LNCAP (cell line): Measurements from ENCODE around the gene WNT3.

ENCODE experiments used
- TF ChIP-seq, protein P1 (sequence below): fragments of 450-650 bp; IDR thresholded peaks from 2 replicates; pipeline ENCODE4 v1.5.1; 2017; ENCODE audit warnings: mild to moderate bottlenecking

The WNT3 gene

DNA sequence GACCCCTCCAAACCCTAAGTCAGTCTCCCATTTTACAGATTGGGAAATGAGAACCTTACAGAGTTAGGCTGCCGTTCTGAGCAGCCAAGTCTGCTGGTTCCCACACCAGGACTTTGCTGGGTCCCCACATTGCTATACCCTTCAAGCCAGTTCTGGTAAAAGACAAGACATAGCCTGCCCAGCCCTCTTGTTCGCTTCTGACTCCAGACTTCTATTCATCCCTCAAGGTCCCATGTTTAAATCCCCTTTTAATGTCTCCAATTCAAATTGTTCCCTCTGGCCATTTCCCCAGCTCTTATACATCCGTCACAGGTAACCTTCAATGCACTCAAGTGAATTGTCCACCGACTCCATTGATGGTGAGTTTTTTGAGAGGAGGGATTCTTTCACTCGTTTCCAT, 30.2 kb downstream of the WNT3 start:
- TF ChIP-seq, protein P1, sequence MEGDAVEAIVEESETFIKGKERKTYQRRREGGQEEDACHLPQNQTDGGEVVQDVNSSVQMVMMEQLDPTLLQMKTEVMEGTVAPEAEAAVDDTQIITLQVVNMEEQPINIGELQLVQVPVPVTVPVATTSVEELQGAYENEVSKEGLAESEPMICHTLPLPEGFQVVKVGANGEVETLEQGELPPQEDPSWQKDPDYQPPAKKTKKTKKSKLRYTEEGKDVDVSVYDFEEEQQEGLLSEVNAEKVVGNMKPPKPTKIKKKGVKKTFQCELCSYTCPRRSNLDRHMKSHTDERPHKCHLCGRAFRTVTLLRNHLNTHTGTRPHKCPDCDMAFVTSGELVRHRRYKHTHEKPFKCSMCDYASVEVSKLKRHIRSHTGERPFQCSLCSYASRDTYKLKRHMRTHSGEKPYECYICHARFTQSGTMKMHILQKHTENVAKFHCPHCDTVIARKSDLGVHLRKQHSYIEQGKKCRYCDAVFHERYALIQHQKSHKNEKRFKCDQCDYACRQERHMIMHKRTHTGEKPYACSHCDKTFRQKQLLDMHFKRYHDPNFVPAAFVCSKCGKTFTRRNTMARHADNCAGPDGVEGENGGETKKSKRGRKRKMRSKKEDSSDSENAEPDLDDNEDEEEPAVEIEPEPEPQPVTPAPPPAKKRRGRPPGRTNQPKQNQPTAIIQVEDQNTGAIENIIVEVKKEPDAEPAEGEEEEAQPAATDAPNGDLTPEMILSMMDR = no peak

- TF ChIP-seq, protein P1 = no peak
These were observed 31.0 kb downstream of the WNT3 start for GRCh38 chr17:46787478-46787877.

DNA sequence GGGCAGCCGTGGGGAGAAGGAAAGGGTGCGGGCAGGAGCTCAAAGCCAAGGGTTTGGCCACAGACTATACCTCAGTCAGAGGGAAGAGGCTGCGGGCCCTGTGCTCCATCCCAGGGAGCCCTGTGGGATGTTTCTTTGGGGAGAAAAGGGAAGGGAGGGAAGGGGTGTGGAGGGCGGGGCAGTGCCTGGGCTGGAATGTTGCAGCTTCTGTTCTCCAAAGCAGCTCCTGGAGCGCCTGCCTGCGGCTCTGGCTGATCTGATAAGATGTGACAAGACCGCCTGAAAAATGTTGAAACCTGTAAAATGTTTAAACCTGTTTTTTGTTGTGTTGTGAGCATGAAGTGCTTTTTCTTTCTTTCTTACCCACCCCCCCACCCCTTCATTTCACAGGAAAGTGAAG, 32.8 kb downstream of the WNT3 start:
- TF ChIP-seq, protein P1 = no peak

DNA sequence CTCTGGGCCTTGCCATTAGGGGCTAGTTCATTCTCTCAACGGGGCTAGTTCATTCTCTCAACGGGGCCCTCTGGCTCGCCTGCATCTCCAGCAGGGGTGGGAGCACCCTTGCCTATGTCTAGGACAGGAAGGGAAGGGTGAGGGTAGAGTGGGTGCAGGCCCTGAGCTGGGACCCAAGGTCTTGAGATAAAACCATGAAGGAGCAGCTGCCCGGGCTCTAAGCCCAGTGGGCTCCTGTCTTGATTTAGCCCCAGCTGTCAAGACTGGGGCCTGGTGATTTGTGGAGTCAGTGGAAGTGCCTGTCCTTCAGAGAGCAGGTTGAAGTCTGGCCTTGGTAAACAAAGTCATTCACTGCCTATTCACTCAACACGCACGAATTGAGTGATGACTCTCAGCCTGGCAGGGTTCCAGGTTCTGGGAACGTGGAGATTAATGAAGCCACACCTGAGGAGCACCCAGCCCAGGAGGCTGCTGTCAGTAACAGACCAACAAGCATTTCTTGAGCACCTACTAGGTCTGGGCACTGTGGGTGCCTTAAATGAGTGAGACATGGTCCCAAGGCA, 35.4 kb downstream of the WNT3 start:
- TF ChIP-seq, protein P1 = no peak

DNA sequence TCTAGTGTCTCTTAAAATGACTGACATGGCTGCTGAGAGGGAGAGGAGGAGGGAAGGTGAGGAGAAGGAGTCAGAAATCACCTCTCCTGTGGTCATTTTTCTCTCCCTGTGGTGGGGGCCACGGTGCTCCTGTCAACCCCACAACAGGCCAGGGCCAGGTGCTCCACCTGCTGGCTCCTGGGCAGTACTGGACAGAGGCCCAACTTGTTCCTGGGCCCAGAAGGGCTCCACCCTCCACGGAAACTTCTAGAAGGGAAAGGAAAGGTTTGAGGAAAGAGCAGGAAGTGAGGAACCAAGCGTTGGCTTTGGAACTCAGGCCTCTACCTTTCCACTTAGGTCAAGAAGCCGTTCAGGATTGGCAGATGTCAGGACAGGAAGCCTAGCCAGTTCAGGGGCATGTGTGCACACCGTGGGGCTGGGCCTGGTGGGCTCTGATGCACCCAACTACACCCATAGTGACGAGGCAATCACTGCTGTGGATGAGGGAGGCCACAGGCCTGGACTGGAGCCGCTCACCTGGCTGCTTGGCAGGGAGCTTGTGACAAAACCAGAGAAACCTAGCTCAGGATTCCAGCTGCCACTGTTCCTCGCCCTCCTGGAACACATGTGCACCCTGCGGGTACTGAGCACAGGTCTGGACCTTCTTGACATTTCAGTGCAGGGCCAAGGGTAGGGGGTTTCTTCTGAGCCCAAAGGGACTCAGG, 36.1 kb downstream of the WNT3 start:
- TF ChIP-seq, protein P1 = peak; percentile 85

DNA sequence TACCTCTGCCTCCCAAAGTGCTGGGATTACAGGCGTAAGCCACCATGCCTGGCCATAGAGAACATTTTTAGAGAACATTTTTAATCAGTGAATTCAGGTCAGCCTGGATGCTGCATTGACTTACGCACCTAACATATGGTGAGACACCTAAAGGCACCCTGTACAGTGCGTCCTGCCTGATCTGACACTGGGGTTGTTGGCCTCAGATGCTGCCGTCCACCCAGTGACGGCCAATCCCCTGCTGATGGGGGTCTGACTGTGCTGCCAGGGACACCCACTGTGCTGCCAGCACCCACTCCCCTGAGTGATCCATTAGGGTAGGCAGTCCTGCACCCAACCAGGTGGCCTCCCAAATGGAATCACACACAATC, 38.5 kb downstream of the WNT3 start:
- TF ChIP-seq, protein P1 = no peak

DNA sequence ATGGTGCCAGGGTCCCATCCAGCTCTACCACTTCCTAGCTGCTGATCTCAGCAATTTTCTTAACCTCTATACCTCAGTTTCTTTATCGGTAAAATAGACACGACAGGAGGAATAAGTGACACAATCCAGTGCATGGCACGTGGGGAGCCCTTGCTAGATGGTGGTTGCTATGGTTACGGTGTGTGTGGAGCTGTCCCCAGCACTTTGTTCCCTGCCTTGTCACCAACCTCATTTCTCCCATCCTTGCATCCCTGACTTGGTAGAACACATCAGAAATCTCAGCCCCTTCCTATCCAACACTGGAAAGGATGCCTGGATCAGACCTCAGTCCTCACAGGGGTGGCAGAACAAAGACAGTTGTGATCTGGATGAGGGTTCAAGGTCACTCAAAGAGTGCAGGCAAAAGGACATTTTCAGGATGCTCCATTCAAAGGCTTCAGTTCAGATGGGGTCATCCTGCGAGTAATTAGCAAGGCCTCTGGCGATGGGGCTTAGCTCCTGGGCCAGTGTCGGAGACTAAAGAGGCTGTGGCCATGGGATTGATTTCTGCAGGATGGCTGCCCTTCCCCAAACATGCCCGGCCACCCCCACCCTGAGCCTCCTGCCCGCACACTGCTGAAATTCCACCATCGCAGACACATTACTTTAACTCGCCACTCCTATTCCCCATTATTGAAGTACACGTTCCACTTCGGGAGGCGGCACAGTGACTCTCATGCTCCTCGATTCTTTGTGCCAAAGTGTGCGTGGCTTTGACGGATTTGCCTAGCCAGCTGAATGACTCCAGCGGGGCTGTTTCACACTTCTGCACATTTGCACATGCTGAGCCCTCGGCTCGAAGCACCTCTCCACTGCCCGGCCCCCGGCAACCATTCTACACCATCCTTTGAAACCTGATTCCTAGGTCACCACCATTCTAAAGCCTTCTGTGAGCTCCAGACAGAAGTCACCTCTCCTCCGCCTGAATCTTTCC, 40.3 kb downstream of the WNT3 start:
- TF ChIP-seq, protein P1 = no peak
